SK-N-SH (cell line): ENCODE measurements around the gene SEM1.

ENCODE experiments used
- CHD2 ChIP-seq: fragments of 150-350 bp; IDR thresholded peaks from 2 replicates; pipeline ENCODE4 v1.6.1; 2018; ENCODE audit warnings: low read length; ENCODE audit not compliant: partially characterized antibody
- EP300 ChIP-seq, 2 experiments: IDR thresholded peaks; 2 replicates each; pipeline versions ENCODE4 v1.4.0 to v1.6.1; 2012; ENCODE audit warnings: borderline replicate concordance in 1 of 2, low read depth in 1 of 2, low read length in 1 of 2
- EZH2phosphoT487 ChIP-seq: fragments of 200-600 bp; sonication (generic); IDR thresholded peaks from 2 replicates; pipeline ENCODE4 v1.6.1; 2017; ENCODE audit warnings: low read depth, mixed run types, mild to moderate bottlenecking, antibody characterized with exemption, moderate library complexity, borderline replicate concordance
- FOSL2 ChIP-seq: IDR thresholded peaks from 2 replicates; pipeline ENCODE4 v1.4.0; 2012; ENCODE audit warnings: low read depth, mild to moderate bottlenecking, moderate library complexity, borderline replicate concordance
- FOXM1 ChIP-seq: IDR thresholded peaks from 2 replicates; pipeline ENCODE4 v1.4.0; 2012; ENCODE audit warnings: low read depth, mild to moderate bottlenecking
- MXI1 ChIP-seq: IDR thresholded peaks from 2 replicates; pipeline ENCODE4 v1.6.1; 2012; ENCODE audit warnings: mild to moderate bottlenecking, low read depth, low read length, improper control_type of control experiment
- POLR2AphosphoS5 ChIP-seq: IDR thresholded peaks from 2 replicates; pipeline ENCODE4 v1.6.1; 2012; ENCODE audit warnings: low read depth, low read length
- RAD21 ChIP-seq: IDR thresholded peaks from 2 replicates; pipeline ENCODE4 v1.6.1; 2012; ENCODE audit warnings: mild to moderate bottlenecking, low read length
- TCF12 ChIP-seq: IDR thresholded peaks from 2 replicates; pipeline ENCODE4 v1.4.0; 2012
- TF ChIP-seq, protein P1 (sequence below): fragments of 200-600 bp; sonication (generic); IDR thresholded peaks from 2 replicates; pipeline ENCODE4 v1.6.1; 2017; ENCODE audit warnings: antibody characterized with exemption, mild to moderate bottlenecking, moderate library complexity

DNA sequence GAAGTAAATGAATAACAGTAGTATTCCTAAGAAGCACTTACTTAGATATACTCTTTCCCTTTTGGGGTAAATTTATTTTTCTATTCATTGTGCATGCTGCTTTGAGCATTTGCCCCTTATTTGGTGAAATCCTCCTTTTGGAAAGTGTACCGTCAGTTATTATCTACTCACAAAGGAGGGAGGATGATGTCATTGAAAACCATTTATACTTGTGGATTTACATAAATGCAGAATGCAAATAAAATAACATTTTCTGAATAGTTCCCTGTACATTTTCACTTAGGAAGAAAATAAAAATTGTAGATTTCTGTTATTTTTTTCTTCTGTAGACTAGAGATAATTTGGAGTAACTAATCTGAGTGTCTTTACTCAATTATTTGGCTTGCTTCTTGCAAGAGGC, 29.5 kb upstream of the SEM1 start:
- TF ChIP-seq, protein P1, sequence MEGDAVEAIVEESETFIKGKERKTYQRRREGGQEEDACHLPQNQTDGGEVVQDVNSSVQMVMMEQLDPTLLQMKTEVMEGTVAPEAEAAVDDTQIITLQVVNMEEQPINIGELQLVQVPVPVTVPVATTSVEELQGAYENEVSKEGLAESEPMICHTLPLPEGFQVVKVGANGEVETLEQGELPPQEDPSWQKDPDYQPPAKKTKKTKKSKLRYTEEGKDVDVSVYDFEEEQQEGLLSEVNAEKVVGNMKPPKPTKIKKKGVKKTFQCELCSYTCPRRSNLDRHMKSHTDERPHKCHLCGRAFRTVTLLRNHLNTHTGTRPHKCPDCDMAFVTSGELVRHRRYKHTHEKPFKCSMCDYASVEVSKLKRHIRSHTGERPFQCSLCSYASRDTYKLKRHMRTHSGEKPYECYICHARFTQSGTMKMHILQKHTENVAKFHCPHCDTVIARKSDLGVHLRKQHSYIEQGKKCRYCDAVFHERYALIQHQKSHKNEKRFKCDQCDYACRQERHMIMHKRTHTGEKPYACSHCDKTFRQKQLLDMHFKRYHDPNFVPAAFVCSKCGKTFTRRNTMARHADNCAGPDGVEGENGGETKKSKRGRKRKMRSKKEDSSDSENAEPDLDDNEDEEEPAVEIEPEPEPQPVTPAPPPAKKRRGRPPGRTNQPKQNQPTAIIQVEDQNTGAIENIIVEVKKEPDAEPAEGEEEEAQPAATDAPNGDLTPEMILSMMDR: no peak
- TF ChIP-seq POLR2AphosphoS5 (no peak), RAD21 (no peak), MXI1 (no peak), TCF12 (no peak), EZH2phosphoT487 (no peak), EP300 (IDR thresholded peaks at IDR 0.05; ENCODE audit: borderline replicate concordance in 1 of 2, low read depth in 1 of 2, low read length in 1 of 2) (no peak), FOXM1 (no peak), CHD2 (no peak), FOSL2 (no peak)
